Esophagus (tissue), 2 donors: ENCODE results near the gene ISG15. TPM values are rescaled to one million over a fixed set of nuclear protein-coding genes. Genes with fewer than 3 reads are reported as not detected.
A peak's percentile ranks its signal among the peaks of the same experiment; 100 is the strongest.
"Not testable (repeated sequence)": the region's sequence is repeated elsewhere in the genome, so short reads cannot be mapped to it uniquely, and the experiment has no call there.

Experiments used
- H3K27ac ChIP-seq, 2 donors: one replicate each; pipeline ENCODE4 v1.5.1; 2013; ENCODE audit warnings: low read depth in 2 of 2, mild to moderate bottlenecking in 2 of 2, inconsistent platforms in 1 of 2, low read length in 1 of 2, moderate library complexity in 1 of 2
- H3K27me3 ChIP-seq, 2 donors: one replicate each; pipeline ENCODE4 v1.6.1; 2013; ENCODE audit warnings: low read length in 2 of 2, control low read depth in 1 of 2, mild to moderate bottlenecking in 1 of 2; ENCODE audit not compliant: insufficient read depth in 2 of 2, control insufficient read depth in 1 of 2
- H3K36me3 ChIP-seq, 2 donors: one replicate each; pipeline ENCODE4 v1.6.1; 2013; ENCODE audit warnings: low read length in 1 of 2; ENCODE audit not compliant: control insufficient read depth in 2 of 2, insufficient read depth in 2 of 2
- H3K4me1 ChIP-seq, 2 donors: one replicate each; pipeline ENCODE4 v1.6.1; 2013; ENCODE audit warnings: low read length in 1 of 2; ENCODE audit not compliant: control insufficient read depth in 2 of 2, insufficient read depth in 2 of 2
- H3K4me3 ChIP-seq, 2 donors: one replicate each; pipeline ENCODE4 v1.5.1; 2013; ENCODE audit warnings: low read length in 2 of 2, mild to moderate bottlenecking in 2 of 2, low read depth in 1 of 2, moderate library complexity in 1 of 2
- H3K9me3 ChIP-seq, 2 donors: one replicate each; pipeline ENCODE4 v1.6.1; 2013; ENCODE audit warnings: mild to moderate bottlenecking in 2 of 2, low read depth in 1 of 2, low read length in 1 of 2, moderate library complexity in 1 of 2; ENCODE audit not compliant: control insufficient read depth in 2 of 2, insufficient read depth in 1 of 2
- WGBS, 2 donors: extraction: QIAGEN DNeasy Blood & Tissue Kit; methylation state at CpG; one replicate each; pipeline ENCODE4 v1.1.7; 2013; 5-methylcytosine and 5-hydroxymethylcytosine counted together
- polyA plus RNA-seq, 2 donors: library from polyadenylated mRNA; stranded (reverse); fragments of 200-250 nt; gene quantifications; one replicate each; pipeline ENCODE4 v1.2.3, GENCODE V29; 2013
- donor health status: healthy with polysubstance abuse.
- donor health status: Bipolar disorder and iron deficiency.

The ISG15 gene
- polyA plus RNA-seq, 2 donors, result 17.8 to 40.7 TPM

DNA sequence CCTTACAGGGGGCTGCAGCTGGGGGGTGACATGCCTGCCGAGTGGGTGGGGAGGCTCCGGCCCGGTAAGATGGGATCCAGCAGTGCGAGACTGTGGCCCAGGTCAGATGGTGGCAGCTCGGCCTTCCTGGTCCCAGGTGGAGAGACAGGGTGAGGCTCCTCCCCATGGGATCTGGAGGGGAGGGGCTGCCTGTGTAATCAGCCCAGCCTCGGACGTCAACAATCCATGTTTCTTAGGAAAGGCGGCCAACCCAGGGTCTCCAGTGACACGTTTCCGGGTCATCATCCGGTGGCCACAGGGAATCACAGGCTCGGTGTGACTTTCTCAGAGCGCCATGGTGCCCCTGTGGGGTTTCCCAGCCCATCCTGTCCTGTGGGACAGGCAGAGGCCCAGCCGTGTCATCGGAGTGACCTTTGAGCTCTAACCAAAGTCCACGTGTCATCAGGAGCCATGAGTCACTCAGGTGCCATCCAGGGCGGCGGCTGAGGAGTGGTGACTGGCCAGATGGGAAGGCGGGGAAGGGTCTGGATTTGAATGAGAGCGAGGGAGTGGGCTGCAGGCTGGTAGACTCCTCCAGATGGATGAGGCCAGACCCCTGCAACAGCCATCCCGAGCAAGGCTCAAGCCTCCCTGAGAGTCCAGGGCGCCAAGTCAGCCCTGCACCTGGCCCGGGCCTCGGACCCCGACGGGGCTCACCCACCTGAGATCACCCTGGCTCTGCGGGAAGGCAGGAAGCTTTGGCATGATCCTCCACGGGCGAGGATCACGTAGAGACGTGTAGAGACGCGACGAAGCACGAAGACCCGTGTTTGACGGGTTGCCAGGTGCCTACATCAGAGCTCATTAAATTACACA is 6.8 kb upstream of the ISG15 start:
- Histone ChIP-seq H3K36me3 (no peaks in the 10 kb centered on the region), H3K27me3 (peaks cover 0 to 4% of the 10 kb centered on the region in 2 donors), H3K4me1 (peaks cover 5 to 11% of the 10 kb centered on the region in 2 donors), H3K4me3 (no peak overlapping the region), H3K27ac (peak overlapping the region in 1 of 2 donors; percentile 34), H3K9me3 (no peaks in the 10 kb centered on the region)
- WGBS, 2 donors, result 59 to 61% methylated on average over 37 of the region's 37 CpGs

DNA sequence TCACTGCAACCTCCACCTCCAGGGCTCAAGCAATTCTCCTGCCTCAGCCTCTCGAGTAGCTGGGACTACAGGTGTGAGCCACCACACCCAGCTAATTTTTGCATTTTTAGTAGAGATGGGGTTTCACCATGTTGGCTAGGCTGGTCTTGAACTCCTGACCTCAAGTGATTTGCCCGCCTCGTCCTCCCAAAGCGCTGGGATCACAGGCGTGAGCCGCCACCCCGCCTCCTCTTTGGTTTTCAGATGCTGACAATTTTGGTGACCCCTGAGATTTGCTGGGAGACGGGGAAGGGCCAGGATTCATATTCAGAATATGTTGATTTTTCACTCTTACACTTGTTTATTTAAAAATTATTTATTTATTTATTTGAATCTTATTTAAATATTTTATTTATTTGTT is 3.2 kb upstream of the ISG15 start:
- H3K9me3 ChIP-seq, H3K4me3 ChIP-seq, H3K27ac ChIP-seq, H3K27me3 ChIP-seq, H3K36me3 ChIP-seq: not testable (repeated sequence)
- H3K4me1 ChIP-seq, result peaks cover 7 to 18% of the 10 kb centered on the region in 2 donors
- 94% methylated on average over 8 of the region's 8 CpGs for WGBS, 2 donors

DNA sequence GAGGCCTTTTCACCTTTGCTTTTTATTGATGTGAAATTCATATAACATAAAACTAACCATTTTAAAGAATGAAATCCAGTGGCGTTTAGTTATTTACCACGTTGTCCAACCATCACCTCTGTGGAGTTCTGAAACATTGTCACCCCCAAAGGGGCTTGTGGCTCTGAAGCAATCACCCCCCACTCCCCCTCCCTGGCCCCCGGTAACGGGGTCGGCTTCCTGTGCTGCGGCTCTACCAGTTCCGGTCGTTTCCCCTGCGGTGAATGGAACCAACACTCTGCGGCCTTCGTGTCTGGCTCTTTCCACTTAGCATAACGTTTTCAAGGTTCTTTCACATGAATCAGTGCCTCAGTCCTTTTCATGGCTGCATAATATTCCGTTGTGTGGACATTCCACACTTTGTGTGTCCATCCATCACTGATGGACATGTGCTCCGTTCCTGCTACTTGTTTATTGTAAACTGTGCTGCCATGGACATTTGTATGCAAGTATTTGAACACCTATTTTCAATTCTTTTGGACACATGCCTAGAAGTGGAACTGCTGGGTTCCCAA is 1.8 kb upstream of the ISG15 start:
- no peak overlapping the region for H3K4me3 ChIP-seq
- no peak overlapping the region for H3K27ac ChIP-seq
- H3K9me3 ChIP-seq, result no peaks in the 10 kb centered on the region
- no peaks in the 10 kb centered on the region for H3K36me3 ChIP-seq
- H3K4me1 ChIP-seq, result peaks cover 2 to 16% of the 10 kb centered on the region in 2 donors
- peaks cover 0 to 4% of the 10 kb centered on the region in 2 donors for H3K27me3 ChIP-seq
- WGBS, 2 donors, result 81 to 82% methylated on average over 14 of the region's 14 CpGs

DNA sequence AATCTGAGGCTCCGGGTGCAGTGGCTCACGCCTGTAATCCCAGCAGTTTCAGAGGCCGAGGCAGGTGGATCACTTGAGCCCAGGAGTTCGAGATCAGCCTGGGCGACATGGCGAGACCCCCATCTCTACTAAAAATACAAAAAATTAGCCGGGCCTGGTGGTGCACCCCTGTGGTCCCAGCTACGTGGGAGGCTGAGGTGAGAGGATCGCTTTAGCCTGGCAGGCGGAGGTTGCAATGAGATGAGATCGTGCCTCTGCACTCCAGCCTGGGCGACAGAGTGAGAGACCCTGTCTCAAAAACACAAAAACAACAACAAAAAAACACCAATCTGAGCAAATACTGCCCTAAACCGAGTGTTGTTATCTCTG is 577 bp upstream of the ISG15 start:
- Histone ChIP-seq H3K4me3 (peak overlapping the region; percentile 55 to 76), H3K27ac (peak overlapping the region; percentile 67 to 90)
- H3K4me1 ChIP-seq, H3K9me3 ChIP-seq, H3K36me3 ChIP-seq, H3K27me3 ChIP-seq: not testable (repeated sequence)
- 59 to 62% methylated on average over 13 of the region's 13 CpGs for WGBS, 2 donors

DNA sequence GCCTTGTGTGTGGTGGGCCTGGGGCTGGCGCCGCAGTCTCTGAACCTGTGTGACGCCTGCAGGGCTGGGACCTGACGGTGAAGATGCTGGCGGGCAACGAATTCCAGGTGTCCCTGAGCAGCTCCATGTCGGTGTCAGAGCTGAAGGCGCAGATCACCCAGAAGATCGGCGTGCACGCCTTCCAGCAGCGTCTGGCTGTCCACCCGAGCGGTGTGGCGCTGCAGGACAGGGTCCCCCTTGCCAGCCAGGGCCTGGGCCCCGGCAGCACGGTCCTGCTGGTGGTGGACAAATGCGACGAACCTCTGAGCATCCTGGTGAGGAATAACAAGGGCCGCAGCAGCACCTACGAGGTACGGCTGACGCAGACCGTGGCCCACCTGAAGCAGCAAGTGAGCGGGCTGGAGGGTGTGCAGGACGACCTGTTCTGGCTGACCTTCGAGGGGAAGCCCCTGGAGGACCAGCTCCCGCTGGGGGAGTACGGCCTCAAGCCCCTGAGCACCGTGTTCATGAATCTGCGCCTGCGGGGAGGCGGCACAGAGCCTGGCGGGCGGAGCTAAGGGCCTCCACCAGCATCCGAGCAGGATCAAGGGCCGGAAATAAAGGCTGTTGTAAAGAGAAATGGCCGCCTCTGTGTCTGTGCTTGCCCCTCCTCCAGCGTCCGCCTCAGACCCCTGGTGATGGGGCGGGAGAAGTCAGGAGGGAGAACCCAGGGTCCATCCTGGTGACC is 788 bp downstream of the ISG15 start:
- H3K4me3 ChIP-seq, result peak overlapping the region; percentile 55 to 76
- H3K4me1 ChIP-seq, result peaks cover 2 to 9% of the 10 kb centered on the region in 2 donors
- H3K36me3 ChIP-seq, result no peaks in the 10 kb centered on the region
- H3K9me3 ChIP-seq, result no peaks in the 10 kb centered on the region
- peak overlapping the region; percentile 81 to 90 for H3K27ac ChIP-seq
- 64 to 68% methylated on average over 41 of the region's 41 CpGs for WGBS, 2 donors
- no peaks in the 10 kb centered on the region for H3K27me3 ChIP-seq

DNA sequence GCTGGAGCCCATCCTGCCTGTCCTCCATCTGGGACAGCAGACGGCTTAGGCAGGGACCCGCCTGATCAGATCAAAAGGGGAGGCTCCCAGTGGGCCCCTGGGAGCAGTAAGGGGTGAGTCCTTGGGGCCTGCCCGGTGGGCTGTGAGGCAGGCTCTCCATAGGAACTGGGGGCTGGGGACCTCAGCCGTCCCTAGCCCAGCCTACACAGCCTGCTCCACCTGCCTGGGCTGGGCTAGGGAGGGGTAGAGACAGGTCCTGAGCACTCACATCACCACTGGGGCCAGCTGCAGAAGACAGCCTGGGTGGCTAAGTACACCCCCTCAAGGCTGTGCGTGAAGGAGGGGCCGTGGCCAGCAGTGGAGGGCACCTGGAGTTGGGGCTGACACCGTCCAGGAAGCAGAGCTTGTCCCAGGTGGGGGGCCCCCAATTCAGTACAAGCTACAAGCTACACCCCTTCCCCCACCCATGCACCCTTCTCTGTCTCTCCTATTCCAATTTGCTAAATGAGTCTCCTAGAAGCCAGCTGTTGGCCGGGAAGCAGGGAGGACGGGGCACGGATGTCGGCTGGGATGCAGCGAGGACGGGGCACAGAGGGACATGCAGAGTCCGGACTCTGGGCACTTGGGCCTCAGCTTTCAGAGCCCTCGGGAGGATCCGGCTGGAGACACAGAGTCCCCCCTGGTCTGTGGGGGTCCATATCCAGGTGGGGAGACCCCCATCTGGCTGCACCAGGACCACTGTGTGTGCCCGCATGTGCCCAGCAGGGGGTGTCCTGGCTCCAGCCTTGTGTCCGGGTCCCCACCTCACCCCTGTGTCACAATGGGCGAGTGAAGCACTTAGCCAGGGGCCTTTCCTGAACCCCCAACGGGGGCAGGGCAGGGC is 1.7 kb downstream of the ISG15 start:
- no peak overlapping the region for H3K27ac ChIP-seq
- no peaks in the 10 kb centered on the region for H3K27me3 ChIP-seq
- peaks cover 2 to 9% of the 10 kb centered on the region in 2 donors for H3K4me1 ChIP-seq
- no peaks in the 10 kb centered on the region for H3K36me3 ChIP-seq
- no peaks in the 10 kb centered on the region for H3K9me3 ChIP-seq
- H3K4me3 ChIP-seq, result no peak overlapping the region
- 73 to 74% methylated on average over 20 of the region's 20 CpGs for WGBS, 2 donors

DNA sequence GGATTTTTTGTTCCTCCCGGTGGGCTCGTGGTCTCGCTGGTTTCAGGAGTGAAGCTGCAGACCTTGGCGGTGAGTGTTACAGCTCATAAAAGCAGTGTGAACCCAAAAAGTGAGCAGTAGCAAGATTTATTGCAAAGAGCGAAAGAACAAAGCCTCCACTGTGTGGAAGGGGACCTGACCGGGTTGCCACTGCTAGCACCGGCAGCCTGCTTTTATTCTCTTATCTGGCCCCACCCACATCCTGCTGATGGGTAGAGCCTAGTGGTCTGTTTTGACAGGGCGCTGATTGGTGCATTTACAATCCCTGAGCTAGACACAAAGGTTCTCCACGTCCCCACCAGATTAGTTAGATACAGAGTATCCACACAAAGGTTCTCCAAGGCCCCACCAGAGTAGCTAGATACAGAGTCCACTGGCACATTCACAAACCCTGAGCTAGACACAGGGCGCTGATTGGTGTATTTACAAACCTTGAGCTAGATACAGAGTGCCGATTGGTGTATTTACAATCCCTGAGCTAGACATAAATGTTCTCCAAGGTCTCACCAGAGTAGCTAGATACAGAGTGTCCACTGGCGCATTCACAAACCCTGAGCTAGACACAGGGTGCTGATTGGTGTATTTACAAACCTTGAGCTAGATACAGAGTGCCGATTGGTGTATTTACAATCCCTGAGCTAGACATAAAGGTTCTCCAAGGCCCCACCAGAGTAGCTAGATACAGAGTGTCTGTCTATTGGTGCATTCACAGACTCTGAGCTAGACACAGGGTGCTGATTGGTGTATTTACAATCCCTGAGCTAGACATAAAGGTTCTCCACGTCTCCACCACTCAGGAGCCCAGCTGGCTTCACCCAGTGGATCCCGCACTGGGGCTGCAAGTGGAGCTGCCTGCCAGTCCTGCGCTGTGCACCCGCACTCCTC is 4.4 kb downstream of the ISG15 start:
- not testable (repeated sequence) for H3K27me3 ChIP-seq, H3K36me3 ChIP-seq, H3K4me3 ChIP-seq, H3K27ac ChIP-seq, H3K9me3 ChIP-seq
- WGBS, 2 donors, result 77 to 81% methylated on average over 16 to 17 of the region's 17 CpGs
- peaks cover 11 to 17% of the 10 kb centered on the region in 2 donors for H3K4me1 ChIP-seq

DNA sequence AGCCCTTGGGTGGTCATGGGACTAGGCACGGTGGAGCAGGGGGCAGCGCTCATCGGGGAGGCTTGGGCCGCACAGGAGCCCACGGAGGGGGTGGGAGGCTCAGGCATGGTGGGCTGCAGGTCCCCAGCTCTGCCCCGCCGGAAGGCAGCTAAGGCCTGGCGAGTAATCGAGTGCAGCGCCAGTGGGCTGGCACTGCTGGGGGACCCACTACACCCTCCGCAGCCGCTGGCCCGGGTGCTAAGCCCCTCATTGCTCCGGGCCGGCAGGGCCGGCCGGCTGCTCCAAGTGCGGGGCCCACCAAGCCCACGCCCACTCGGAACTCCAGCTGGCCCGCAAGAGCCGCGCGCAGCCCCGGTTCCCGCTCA is 5.0 kb downstream of the ISG15 start:
- H3K36me3 ChIP-seq, H3K4me3 ChIP-seq, H3K9me3 ChIP-seq, H3K27ac ChIP-seq, H3K27me3 ChIP-seq: not testable (repeated sequence)
- 93 to 95% methylated on average over 20 to 26 of the region's 26 CpGs for WGBS, 2 donors
- peaks cover 11 to 17% of the 10 kb centered on the region in 2 donors for H3K4me1 ChIP-seq
